Activated T-cell treated with anti-CD3 and anti-CD28 coated beads, Interleukin-2, amount 50 U/mL, for 1 hour (primary cell): Measurements from ENCODE around the gene IQGAP3.
"Not testable (repeated sequence)": the region's sequence is repeated elsewhere in the genome, so short reads cannot be mapped to it uniquely, and the experiment has no call there.

ENCODE experiments used
- DNase-seq: peaks from one replicate; pipeline ENCODE4 v3.0.0-alpha.2; 2020

The IQGAP3 gene

GRCh38 chr1:156592158-156592909 is 20.0 kb upstream of the IQGAP3 start:
- DNase-seq, result no peak

- DNase-seq, result peak; percentile 78
These were observed 19.2 kb upstream of the IQGAP3 start, which contains the start of gene NAXE for GRCh38 chr1:156591432-156592157. NAXE (plus strand) TSS chr1:156591776; CDS start chr1:156591805, 29 bp downstream.

DNA sequence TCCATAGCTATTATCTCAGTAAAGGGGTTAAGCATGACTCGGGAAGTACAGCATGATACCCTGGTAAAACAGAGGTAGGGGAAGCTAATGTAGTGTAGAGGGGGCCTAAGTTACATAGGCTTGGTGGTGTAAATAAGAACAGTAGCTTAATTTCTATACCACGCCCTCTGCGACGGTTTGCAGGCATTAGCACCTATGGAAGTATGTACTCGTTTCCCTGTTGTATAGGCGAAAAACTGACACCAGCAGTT is 18.7 kb upstream of the IQGAP3 start:
- no peak for DNase-seq

GRCh38 chr1:156590326-156591180 is 18.2 kb upstream of the IQGAP3 start:
- no peak for DNase-seq

DNA sequence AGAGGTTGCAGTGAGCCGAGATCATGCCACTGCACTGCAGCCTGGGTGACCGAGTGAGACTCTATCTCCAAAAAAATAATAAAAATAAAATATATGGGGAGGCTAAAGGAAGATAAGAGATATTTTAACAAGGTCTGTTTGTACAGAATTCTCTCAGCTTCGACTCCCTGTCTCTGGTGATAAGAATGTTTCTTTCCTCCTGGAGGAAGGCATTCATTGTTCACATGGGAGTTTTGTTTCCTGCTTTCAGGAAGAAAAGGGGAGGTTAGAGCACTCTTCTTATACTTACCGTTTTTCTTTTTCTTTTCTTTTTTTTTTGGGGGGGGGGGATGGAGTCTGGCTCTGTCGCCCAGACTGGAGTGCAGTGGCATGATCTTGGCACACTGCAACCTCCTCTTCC is 17.2 kb upstream of the IQGAP3 start:
- no peak for DNase-seq

DNA sequence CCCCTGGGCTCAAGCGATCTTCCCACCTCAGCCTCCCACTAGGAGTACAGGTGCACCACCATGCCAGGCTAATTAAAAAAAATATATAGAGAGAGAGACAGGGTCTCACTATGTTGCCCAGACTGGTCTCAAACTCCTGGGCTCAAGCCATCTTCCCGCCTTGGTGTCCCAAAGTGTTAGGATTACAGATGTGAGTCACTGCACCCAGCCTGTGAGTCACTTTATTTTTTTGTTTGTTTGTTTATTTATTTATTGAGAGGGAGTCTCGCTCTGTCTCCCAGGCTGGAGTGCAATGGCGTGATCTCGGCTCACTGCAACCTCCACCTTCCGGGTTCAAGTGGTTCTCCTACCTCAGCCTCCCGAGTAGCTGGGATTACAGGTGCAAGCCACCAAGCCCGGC is 15.6 kb upstream of the IQGAP3 start:
- DNase-seq, result not testable (repeated sequence)

DNA sequence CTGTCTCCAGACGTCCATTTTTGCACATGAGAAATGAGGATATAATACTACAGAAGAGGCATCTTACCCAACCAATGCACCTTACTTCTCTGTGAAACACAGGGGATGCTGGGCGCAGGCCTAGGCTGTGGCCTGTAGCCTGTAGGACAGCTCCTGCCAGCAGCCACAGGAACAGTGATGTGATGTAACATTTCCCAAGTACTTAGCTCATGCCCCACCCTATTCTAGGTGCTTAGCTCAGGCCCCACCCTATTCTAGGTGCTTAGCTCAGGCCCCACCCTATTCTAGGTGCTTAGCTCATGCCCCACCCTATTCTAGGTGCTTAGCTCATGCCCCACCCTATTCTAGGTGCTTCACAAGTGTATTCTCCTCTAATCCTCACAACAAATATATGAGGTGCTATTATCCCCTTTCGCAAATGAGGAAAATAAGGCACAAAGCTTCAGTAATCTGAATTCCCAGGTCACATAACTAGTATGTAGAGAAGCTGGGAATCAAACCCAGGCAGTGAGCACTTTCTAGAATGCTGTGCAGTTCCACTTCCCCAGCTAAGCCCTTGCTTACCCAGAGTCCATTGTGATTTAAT is 14.6 kb upstream of the IQGAP3 start:
- DNase-seq, result no peak

- no peak for DNase-seq
These were observed 14.0 kb upstream of the IQGAP3 start for GRCh38 chr1:156586323-156586722.

DNA sequence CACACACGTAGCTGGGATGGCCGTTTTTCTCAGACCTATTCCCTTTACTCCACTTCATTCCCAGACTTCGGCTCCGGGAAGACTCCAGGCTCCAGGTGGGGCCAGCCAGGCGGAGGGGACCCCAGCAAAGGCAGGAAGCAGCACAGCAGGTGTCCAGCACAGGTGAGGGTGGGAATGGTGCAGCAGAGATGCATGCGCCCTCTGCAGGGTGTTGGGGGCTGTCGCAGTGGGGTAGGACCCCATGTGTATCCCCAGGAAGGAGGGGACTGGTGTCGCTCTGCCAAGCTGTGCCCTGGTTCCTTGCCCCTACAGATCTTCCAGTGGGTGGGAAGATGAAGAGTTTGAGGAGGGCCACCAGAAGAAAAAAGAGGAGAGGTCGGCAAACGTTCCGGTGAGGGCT is 12.4 kb upstream of the IQGAP3 start:
- DNase-seq, result no peak

DNA sequence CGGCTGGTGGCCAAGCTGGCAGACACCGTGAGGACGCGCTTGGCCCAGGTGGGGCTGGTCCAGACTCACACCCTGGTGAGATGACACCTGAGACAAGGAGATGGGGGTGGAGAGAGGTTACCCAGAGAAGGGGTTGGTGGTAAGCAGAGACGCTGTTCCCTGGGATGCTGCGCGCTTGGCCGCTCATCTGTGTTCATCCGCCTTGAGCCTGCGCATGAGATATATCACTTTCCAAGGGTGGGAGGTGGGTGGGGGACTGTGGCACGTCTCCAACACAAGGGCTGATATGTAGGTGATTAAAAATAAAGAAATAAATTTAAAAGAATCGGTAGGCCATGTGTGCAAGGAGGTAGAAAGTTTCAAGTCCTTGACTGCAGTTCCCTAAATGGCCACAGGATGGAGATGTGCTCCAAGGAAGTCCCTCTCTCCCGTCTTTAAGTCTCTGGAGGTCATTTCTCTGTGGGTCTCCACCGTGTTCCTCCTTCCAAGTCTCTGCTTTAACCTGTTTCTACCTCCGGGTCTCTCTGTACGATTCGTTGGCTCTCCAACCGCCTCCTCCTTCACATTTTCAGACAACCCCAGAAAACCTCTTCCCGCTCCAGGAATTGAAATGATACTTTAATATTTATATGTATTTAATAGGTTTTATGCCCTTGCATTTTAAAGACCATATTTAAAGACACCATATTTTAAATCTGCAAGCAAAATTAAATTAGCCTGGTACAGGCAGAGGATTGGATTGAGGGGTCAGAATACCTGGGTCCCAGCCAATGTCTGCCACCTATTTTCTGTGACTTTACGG is 11.7 kb upstream of the IQGAP3 start:
- peak; percentile 57 for DNase-seq

- DNase-seq, result peak; percentile 28
These were observed 10.1 kb upstream of the IQGAP3 start for GRCh38 chr1:156582388-156583017.

DNA sequence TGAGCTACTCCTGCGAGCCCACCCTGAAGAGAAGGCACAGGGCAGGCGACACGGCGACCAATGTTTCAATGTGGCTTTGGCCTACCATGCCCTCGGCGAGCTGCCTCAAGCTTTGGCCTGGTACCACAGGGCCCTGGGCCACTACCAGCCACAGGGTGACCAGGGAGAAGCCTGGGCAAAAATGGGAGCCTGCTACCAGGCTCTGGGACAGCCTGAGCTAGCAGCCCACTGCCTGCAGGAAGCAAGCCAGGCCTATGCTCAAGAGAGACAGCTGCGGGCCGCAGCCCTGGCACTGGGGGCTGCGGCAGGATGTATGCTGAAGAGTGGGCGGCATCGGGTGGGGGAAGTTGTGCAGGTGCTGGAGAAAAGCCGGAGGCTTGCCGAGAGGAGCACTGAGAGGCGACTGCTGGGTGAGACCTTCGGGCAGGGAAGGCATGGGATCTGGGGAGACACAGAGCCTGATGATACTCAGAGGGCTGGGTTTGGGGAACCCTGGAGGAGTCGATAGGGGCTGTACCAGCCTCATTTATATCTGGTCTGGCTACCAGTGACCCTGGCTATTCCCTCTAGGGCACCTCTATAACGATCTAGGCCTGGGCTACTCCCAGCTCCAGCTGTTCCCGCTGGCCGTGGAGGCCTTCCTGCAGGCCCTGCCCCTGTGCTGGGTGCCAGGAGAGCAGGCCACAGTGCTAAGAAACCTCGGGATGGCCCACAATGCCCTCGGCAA is 9.5 kb upstream of the IQGAP3 start:
- peak; percentile 57 for DNase-seq

DNA sequence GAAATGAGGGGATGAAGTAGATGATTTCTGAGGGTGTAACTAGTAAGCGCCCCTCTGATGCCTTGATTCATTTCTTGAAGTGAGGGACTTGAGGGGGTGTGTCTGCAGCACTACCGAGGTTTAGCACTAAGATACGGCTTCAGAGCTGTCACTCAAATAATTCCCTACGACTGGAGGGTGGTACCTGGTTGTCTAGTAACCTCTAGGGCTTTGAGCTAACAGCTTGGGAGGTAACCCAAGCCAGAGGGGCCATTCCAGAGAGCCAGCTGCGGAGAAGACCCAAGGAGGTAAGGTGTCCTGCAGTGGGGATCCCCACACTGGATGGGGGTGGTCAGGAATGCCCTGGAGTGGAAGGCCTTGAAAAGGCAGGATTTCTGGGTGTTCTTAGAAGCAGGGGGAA is 7.1 kb upstream of the IQGAP3 start, which contains the start of gene TTC24:
TTC24 (plus strand) TSS at position 252 of the 400 bp plus-strand sequence. CDS start 1,642 bp downstream, outside the sequence.
- no peak for DNase-seq

- DNase-seq, result no peak
These were observed 5.7 kb upstream of the IQGAP3 start for GRCh38 chr1:156578055-156578454.

- DNase-seq, result no peak
These were observed 5.2 kb upstream of the IQGAP3 start for GRCh38 chr1:156577550-156577949.

- no peak for DNase-seq
These were observed 1.8 kb upstream of the IQGAP3 start for GRCh38 chr1:156574039-156574633.

DNA sequence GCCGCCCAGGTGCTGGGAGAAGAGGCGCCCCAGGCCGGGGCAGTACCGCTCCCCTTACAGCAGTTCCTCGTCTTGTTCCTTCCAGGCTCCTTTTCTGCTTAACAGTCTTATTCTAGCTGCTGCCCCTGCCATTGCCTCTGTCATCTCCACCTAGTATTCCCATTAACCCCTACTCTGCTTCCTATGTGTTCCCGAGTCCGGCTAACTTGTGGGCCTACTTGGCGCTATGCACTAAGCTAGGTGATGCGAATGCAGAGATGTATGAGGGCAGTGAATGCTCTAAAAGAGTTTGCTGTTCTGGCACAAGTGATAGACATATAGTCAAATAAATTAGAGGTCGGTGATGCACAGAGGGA is 276 bp upstream of the IQGAP3 start:
- DNase-seq, result no peak

GRCh38 chr1:156571261-156571852 is 1.0 kb downstream of the IQGAP3 start:
- no peak for DNase-seq

DNA sequence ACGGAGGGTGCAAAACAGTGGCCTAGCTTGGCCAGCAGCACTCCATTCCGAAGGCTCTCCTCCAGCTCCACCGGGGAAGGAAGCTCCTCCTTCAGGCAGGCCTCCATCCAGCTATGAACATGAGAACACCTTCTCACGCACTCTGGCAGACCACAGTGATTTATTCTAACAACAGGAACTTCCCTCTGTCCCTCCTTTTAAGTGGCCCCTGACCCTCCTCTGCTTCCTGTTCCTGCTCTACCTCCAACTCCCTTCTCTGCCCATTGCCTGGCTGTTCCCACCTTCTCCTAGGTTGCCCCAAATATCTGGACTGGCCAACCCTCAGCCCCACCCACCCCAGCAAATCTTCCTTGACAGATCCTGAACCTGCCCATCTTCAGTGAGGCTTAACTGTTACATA is 5.9 kb downstream of the IQGAP3 start:
- no peak for DNase-seq

DNA sequence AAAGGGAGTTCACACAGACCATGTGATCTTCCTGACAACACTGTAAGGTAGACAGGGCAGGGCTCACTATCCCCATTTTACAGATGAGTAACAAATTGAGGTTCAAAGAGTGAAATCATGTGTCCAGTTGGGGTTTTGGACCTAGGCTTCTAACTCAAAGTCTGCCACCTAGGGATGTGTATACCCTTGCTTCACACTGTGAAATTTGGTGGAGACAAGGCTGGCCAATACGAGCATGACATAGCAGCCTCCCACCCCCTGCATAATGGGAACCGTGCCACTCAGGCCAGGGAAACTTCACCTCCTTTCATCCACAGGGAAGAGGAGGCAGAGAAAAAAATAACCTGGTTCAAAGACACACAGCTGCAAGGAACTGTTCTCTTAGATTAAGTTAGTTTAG is 6.8 kb downstream of the IQGAP3 start:
- no peak for DNase-seq
